Nephron progenitor cell (in vitro differentiated cells): ENCODE results near the gene LIPN.

Source experiments
- DNase-seq: peaks from one replicate; pipeline ENCODE4 v3.0.0; 2021
- H3K27ac Mint-ChIP-seq: 2 replicates; pipeline ENCODE4 v1.8.0; 2021; ENCODE audit warnings: mild to moderate bottlenecking, moderate library complexity, mixed read lengths
- H3K27me3 Mint-ChIP-seq: 2 replicates; pipeline ENCODE4 v1.8.0; 2021; ENCODE audit warnings: mild to moderate bottlenecking, low read depth, mixed read lengths; ENCODE audit not compliant: poor library complexity
- H3K36me3 Mint-ChIP-seq: 2 replicates; pipeline ENCODE4 v1.8.0; 2021; ENCODE audit warnings: low read depth, mixed read lengths
- H3K4me1 Mint-ChIP-seq: 2 replicates; pipeline ENCODE4 v1.8.0; 2021; ENCODE audit warnings: mixed read lengths
- H3K4me3 Mint-ChIP-seq: 2 replicates; pipeline ENCODE4 v1.8.0; 2021; ENCODE audit warnings: mild to moderate bottlenecking, moderate library complexity, mixed read lengths
- H3K9me3 Mint-ChIP-seq: 2 replicates; pipeline ENCODE4 v1.8.0; 2021; ENCODE audit warnings: mild to moderate bottlenecking, moderate library complexity, mixed read lengths
- TF ChIP-seq, protein P1 (sequence below): fragments of 200-600 bp; sonication (generic); IDR thresholded peaks from 2 replicates; pipeline ENCODE4 v1.5.0; 2021; ENCODE audit warnings: antibody characterized with exemption

Gene LIPN

DNA sequence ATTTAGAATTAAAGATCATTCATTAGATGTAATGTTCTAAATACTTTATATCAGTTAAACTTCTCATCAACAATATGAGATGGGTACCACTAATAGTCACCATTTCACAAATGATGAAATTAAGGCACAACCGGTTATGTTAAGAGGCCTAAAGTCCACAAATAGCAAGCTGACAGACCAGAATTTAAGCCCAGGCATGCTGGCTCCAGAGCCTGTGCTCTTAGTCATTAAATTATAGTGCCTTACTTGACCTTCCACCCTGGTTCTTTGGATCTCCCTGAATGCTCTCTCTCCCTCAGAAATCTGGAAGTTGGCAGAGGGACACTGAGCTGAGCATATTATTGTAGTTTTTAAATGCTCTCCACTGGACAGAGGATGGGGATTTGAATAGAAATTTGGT lies 3.6 kb downstream of the LIPN start:
- H3K27ac Mint-ChIP-seq, result peak overlapping the region; percentile 22
- no peaks in the 10 kb centered on the region for H3K36me3 Mint-ChIP-seq
- no peak overlapping the region for H3K4me3 Mint-ChIP-seq
- H3K4me1 Mint-ChIP-seq, result peaks cover 20% of the 10 kb centered on the region
- no peaks in the 10 kb centered on the region for H3K9me3 Mint-ChIP-seq
- peaks cover 3% of the 10 kb centered on the region for H3K27me3 Mint-ChIP-seq
- TF ChIP-seq, protein P1, sequence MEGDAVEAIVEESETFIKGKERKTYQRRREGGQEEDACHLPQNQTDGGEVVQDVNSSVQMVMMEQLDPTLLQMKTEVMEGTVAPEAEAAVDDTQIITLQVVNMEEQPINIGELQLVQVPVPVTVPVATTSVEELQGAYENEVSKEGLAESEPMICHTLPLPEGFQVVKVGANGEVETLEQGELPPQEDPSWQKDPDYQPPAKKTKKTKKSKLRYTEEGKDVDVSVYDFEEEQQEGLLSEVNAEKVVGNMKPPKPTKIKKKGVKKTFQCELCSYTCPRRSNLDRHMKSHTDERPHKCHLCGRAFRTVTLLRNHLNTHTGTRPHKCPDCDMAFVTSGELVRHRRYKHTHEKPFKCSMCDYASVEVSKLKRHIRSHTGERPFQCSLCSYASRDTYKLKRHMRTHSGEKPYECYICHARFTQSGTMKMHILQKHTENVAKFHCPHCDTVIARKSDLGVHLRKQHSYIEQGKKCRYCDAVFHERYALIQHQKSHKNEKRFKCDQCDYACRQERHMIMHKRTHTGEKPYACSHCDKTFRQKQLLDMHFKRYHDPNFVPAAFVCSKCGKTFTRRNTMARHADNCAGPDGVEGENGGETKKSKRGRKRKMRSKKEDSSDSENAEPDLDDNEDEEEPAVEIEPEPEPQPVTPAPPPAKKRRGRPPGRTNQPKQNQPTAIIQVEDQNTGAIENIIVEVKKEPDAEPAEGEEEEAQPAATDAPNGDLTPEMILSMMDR, result no peak
- DNase-seq, result peak; percentile 5

DNA sequence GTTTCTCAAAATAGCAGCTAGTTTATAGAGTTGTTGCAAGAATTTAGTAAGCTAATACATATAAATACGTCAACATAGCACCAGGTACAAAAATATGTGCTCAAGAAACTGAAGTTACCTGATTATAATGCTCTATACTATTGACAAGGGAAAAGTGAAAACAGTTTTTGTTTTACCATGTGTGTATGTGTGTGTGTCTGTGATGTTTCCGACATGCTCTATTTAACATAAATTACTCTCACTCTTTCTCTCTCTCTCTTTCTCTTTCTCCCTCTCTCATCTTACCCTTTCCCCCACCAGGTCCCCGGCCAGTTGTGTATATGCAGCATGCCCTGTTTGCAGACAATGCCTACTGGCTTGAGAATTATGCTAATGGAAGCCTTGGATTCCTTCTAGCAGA lies 4.3 kb downstream of the LIPN start:
- no peaks in the 10 kb centered on the region for H3K36me3 Mint-ChIP-seq
- TF ChIP-seq, protein P1, result no peak
- no peak for DNase-seq
- no peak overlapping the region for H3K4me3 Mint-ChIP-seq
- no peaks in the 10 kb centered on the region for H3K9me3 Mint-ChIP-seq
- no peak overlapping the region for H3K27ac Mint-ChIP-seq
- peaks cover 20% of the 10 kb centered on the region for H3K4me1 Mint-ChIP-seq
- H3K27me3 Mint-ChIP-seq, result peaks cover 3% of the 10 kb centered on the region

DNA sequence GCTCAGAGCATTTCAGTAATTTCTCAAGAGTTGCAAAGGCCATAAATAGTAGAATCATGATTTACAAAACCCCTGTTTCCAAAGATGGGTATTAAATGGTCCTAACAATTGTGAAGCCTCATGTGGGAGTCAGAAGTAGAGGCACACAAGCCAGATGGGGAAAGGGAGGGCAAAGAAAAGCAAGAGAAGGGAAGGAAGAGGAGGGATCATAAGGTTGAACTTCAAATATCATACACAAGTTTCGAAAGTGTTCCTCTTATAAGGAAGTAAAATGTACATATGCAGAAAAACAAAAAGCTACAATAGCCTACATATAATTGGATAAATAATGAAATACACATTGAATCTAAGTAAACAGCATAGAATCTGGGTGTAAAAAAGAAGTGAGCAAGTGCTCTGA lies 6.0 kb downstream of the LIPN start:
- no peak for DNase-seq
- Mint-ChIP-seq H3K9me3 (no peaks in the 10 kb centered on the region), H3K4me1 (peaks cover 20% of the 10 kb centered on the region), H3K27ac (no peak overlapping the region), H3K36me3 (no peaks in the 10 kb centered on the region), H3K4me3 (no peak overlapping the region), H3K27me3 (peaks cover 3% of the 10 kb centered on the region)
- TF ChIP-seq, protein P1, result no peak

- DNase-seq, result no peak
- peaks cover 3% of the 10 kb centered on the region for H3K4me1 Mint-ChIP-seq
- TF ChIP-seq, protein P1, result no peak
- H3K27me3 Mint-ChIP-seq, result peaks cover 3% of the 10 kb centered on the region
- no peak overlapping the region for H3K27ac Mint-ChIP-seq
- H3K36me3 Mint-ChIP-seq, result no peaks in the 10 kb centered on the region
- peaks cover 6% of the 10 kb centered on the region for H3K9me3 Mint-ChIP-seq
- no peak overlapping the region for H3K4me3 Mint-ChIP-seq
These were observed 9.6 kb downstream of the LIPN start for GRCh38 chr10:88769384-88769783.

DNA sequence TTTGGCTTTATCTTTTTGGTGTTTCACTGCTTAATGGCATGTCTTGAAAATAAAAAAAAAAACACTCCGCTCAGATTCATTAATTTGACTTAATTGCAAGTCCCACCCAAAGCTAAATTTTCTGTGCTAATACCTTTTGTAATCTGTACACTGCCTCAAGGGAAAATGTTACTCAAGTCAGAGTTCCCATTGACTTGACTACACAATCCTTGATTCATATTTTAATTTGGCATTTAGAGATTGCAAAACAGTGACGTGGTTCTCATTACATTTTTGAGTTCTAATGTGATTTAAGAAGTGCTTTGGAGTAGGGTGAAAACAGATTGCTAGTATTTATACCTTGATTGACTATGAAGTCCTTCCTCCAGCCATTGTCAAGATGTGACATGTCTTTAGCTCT lies 21.4 kb downstream of the LIPN start:
- H3K27me3 Mint-ChIP-seq, result no peaks in the 10 kb centered on the region
- TF ChIP-seq, protein P1, result no peak
- no peaks in the 10 kb centered on the region for H3K9me3 Mint-ChIP-seq
- H3K36me3 Mint-ChIP-seq, result no peaks in the 10 kb centered on the region
- no peak overlapping the region for H3K27ac Mint-ChIP-seq
- H3K4me3 Mint-ChIP-seq, result no peak overlapping the region
- DNase-seq, result no peak
- no peaks in the 10 kb centered on the region for H3K4me1 Mint-ChIP-seq

DNA sequence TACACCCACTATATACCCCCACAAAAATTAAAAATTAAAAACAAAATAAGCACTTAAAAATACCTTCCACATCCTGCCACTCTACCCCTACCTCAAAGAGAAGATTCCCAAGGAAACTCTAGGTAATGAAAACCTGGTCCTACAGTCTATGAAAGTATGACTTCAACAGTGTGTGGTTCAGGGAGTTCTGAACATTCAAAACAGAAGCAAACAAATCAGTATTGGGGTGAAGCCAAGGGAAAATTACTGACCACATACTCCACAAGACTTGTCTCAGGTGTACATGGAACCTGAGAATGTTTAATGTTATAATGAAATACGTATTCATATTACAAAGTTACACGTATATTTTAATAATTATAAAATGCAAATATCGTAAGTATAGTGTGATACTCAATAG lies 22.4 kb downstream of the LIPN start:
- Mint-ChIP-seq H3K4me1 (no peaks in the 10 kb centered on the region), H3K4me3 (no peak overlapping the region), H3K36me3 (no peaks in the 10 kb centered on the region), H3K9me3 (no peaks in the 10 kb centered on the region), H3K27ac (no peak overlapping the region), H3K27me3 (no peaks in the 10 kb centered on the region)
- DNase-seq, result no peak
- TF ChIP-seq, protein P1, result no peak
